Measurements from ENCODE around the gene FGF9. TPM values are rescaled to one million over a fixed set of nuclear protein-coding genes. Genes with fewer than 3 reads are reported as not detected.

Gene FGF9
- total and polyA plus RNA-seq, 2 donors from 2014 or later = 8.5 to 8.6 TPM

DNA sequence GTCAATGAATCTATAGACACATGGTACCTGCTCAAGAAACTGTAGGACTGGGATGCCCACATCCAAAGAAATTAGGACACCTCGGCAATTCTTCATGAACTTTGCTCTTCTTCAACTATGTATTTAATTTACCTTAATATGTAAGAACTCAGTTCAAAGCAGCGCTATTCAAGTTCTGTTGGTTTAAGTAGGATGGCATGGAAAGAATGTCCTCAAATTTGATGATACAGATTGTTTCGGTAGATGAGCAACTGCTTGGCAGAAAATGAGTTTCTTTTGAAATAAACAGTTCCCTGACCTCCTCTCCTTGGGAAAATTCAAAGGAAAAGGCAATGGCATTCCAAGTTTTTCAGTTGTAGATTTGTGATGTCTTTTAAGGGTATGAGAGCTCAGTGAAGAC, 36.7 kb downstream of the FGF9 start:
- Histone ChIP-seq H3K36me3 (ENCODE audit: control insufficient read depth in 2 of 3, insufficient read depth in 3 of 3, low read length in 3 of 3) (no peaks in the 10 kb centered on the region), H3K27ac (ENCODE audit: low read depth in 2 of 2, low read length in 2 of 2) (no peak overlapping the region), H3K4me1 (ENCODE audit: control insufficient read depth in 2 of 3, insufficient read depth in 2 of 3, low read depth in 1 of 3, low read length in 3 of 3) (no peaks in the 10 kb centered on the region), H3K9ac (ENCODE audit: low read length in 3 of 3) (no peak overlapping the region), H3K27me3 (ENCODE audit: control insufficient read depth, insufficient read depth, low read length) (no peaks in the 10 kb centered on the region), H3K4me3 (ENCODE audit: low read length in 3 of 3) (no peak overlapping the region), H3K9me3 (ENCODE audit: control insufficient read depth in 2 of 3, insufficient read depth in 1 of 3, low read length in 3 of 3) (no peaks in the 10 kb centered on the region)
- intact Hi-C loops (cut with DNase I) = no loop called here
- TF ChIP-seq, protein P1, sequence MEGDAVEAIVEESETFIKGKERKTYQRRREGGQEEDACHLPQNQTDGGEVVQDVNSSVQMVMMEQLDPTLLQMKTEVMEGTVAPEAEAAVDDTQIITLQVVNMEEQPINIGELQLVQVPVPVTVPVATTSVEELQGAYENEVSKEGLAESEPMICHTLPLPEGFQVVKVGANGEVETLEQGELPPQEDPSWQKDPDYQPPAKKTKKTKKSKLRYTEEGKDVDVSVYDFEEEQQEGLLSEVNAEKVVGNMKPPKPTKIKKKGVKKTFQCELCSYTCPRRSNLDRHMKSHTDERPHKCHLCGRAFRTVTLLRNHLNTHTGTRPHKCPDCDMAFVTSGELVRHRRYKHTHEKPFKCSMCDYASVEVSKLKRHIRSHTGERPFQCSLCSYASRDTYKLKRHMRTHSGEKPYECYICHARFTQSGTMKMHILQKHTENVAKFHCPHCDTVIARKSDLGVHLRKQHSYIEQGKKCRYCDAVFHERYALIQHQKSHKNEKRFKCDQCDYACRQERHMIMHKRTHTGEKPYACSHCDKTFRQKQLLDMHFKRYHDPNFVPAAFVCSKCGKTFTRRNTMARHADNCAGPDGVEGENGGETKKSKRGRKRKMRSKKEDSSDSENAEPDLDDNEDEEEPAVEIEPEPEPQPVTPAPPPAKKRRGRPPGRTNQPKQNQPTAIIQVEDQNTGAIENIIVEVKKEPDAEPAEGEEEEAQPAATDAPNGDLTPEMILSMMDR (IDR thresholded peaks at IDR 0.05; ENCODE audit: borderline replicate concordance, extremely low read depth, insufficient read depth) = no peak
- DNase-seq (no peak), FAIRE-seq (no peak)

GRCh38 chr13:21709697-21710096, 38.8 kb downstream of the FGF9 start:
- Histone ChIP-seq H3K9me3 (ENCODE audit: control insufficient read depth in 2 of 3, insufficient read depth in 1 of 3, low read length in 3 of 3) (no peaks in the 10 kb centered on the region), H3K27ac (ENCODE audit: low read depth in 2 of 2, low read length in 2 of 2) (no peak overlapping the region), H3K36me3 (ENCODE audit: control insufficient read depth in 2 of 3, insufficient read depth in 3 of 3, low read length in 3 of 3) (no peaks in the 10 kb centered on the region), H3K4me3 (ENCODE audit: low read length in 3 of 3) (no peak overlapping the region), H3K27me3 (ENCODE audit: control insufficient read depth, insufficient read depth, low read length) (no peaks in the 10 kb centered on the region), H3K9ac (ENCODE audit: low read length in 3 of 3) (no peak overlapping the region), H3K4me1 (ENCODE audit: control insufficient read depth in 2 of 3, insufficient read depth in 2 of 3, low read depth in 1 of 3, low read length in 3 of 3) (no peaks in the 10 kb centered on the region)
- TF ChIP-seq, protein P1 (IDR thresholded peaks at IDR 0.05; ENCODE audit: borderline replicate concordance, extremely low read depth, insufficient read depth) = no peak
- intact Hi-C loops (cut with DNase I) = no loop called here
- DNase-seq (no peak), FAIRE-seq (no peak)

GRCh38 chr13:21710163-21710562, 39.3 kb downstream of the FGF9 start:
- Histone ChIP-seq H3K9ac (ENCODE audit: low read length in 3 of 3) (no peak overlapping the region), H3K36me3 (ENCODE audit: control insufficient read depth in 2 of 3, insufficient read depth in 3 of 3, low read length in 3 of 3) (no peaks in the 10 kb centered on the region), H3K4me3 (ENCODE audit: low read length in 3 of 3) (no peak overlapping the region), H3K9me3 (ENCODE audit: control insufficient read depth in 2 of 3, insufficient read depth in 1 of 3, low read length in 3 of 3) (no peaks in the 10 kb centered on the region), H3K27me3 (ENCODE audit: control insufficient read depth, insufficient read depth, low read length) (no peaks in the 10 kb centered on the region), H3K4me1 (ENCODE audit: control insufficient read depth in 2 of 3, insufficient read depth in 2 of 3, low read depth in 1 of 3, low read length in 3 of 3) (no peaks in the 10 kb centered on the region), H3K27ac (ENCODE audit: low read depth in 2 of 2, low read length in 2 of 2) (no peak overlapping the region)
- no peak for DNase-seq
- FAIRE-seq = no peak
- TF ChIP-seq, protein P1 (IDR thresholded peaks at IDR 0.05; ENCODE audit: borderline replicate concordance, extremely low read depth, insufficient read depth) = no peak
- intact Hi-C loops (cut with DNase I) = no loop called here

DNA sequence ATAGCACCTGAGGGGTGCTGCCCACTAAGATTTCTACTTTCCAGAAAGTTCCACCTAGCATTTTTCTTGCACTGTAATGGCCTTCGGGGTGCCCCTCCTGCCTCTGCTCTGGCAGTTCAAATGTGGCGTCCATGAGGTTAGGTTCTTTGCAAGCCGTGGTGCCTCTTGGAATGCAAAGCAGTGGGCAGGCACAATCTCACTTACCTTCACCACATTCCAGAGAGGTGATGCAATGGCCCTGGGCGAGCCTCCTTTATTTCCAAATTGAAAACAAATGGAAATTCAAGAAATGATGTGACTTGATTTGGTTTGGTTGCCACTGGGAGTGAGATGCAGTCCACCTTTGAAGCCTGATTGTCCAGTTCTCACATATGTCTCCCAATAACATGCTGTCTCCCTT, 46.9 kb downstream of the FGF9 start:
- H3K4me1 ChIP-seq (ENCODE audit: control insufficient read depth in 2 of 3, insufficient read depth in 2 of 3, low read depth in 1 of 3, low read length in 3 of 3) = peaks cover 0 to 3% (median 2%) of the 10 kb centered on the region in 3 donors
- no peak for FAIRE-seq
- peak overlapping the region; percentile 6 to 75 for H3K27ac ChIP-seq (ENCODE audit: low read depth in 2 of 2, low read length in 2 of 2)
- H3K4me3 ChIP-seq (ENCODE audit: low read length in 3 of 3) = no peak overlapping the region
- DNase-seq = peak in 3 of 5 donors; percentile 50 to 65 (median 57)
- H3K9me3 ChIP-seq (ENCODE audit: control insufficient read depth in 2 of 3, insufficient read depth in 1 of 3, low read length in 3 of 3) = no peaks in the 10 kb centered on the region
- intact Hi-C loops (cut with DNase I) = no loop called here
- H3K9ac ChIP-seq (ENCODE audit: low read length in 3 of 3) = peak overlapping the region in 1 of 3 donors; percentile 22
- TF ChIP-seq, protein P1 (IDR thresholded peaks at IDR 0.05; ENCODE audit: borderline replicate concordance, extremely low read depth, insufficient read depth) = no peak
- H3K27me3 ChIP-seq (ENCODE audit: control insufficient read depth, insufficient read depth, low read length) = peaks cover 2% of the 10 kb centered on the region
- no peaks in the 10 kb centered on the region for H3K36me3 ChIP-seq (ENCODE audit: control insufficient read depth in 2 of 3, insufficient read depth in 3 of 3, low read length in 3 of 3)
